TTC549 (cell line): ENCODE measurements around the gene ZNF667.

Source experiments
- FAIRE-seq: peaks from 2 replicates; lab custom pipeline; 2012; peaks lifted over from hg19 to GRCh38; lab: Jason Lieb, UNC

The ZNF667 gene

DNA sequence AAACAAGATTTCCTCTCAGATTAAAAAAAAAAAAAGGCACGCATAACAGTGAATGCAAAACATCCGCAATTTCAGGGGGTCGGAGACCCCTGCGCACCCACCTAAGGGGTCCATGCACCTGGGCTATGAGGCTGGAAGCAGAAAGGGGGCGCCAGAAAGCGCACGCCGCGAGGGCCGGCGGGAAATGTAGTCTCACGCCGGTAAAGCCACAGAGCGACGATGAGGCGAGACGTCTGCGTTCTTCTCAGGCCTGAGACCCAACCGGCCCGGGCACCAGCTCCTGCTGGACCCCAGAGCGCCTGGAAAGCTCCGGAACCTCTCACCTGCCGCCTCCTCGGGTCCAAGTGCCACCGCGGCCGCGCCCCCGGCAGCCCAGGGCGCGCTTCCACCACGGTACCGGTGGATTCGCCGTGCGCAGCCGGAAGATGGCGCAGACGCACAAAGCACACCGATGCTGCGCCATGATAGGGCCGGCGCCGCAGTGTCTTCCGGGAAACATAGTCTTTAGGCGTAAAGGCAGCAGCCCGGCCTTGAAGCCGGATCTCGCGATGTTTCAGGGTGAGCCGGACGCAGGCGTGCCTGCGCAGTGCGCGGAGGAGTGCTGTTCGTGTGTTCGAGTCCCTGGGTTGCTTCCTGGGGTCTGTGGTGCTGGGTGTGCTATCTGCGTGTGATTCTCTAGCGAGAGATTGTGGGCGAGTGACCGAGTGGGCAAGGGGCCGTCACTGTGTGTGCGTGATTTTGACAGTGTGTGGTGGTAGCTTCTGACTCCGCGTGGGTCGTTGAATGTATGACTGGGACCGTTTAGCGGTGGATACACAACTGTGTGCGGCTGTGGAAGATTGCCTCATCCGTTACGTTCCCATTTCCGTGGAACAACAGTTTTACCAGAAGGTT, 83.8 kb downstream of the ZNF667 start, which contains the start of gene ZNF582:
Gene ZNF582 (minus strand): TSS at position 416 of the 894 bp plus-strand sequence. CDS start 1,782 bp downstream, outside the sequence.
- FAIRE-seq, result no peak
